GM12878 (cell line): ENCODE data around the gene FARS2. TPM values are rescaled to one million over a fixed set of nuclear protein-coding genes. Genes with fewer than 3 reads are reported as not detected.

Source experiments
- ATAC-seq: fragments of 200-7000 bp; cut with Tn5 transposase; 3 replicates; pipeline ENCODE4 v1.9.1; 2020; ENCODE audit warnings: mild to moderate bottlenecking, moderate library complexity
- BruUV-seq: library from RNA; stranded (reverse); fragments of 400-500 nt; replicated peaks from 2 replicates; lab custom pipeline; 2021; lab: Mats Ljungman, UMichigan
- CTCF ChIA-PET: fragments of 300-600 bp; sonication (Branson Sonifier 250); formaldehyde crosslinking; extraction: SDS; loops from one replicate; lab custom pipeline; 2021; ENCODE audit warnings: inconsistent platforms; lab: Yijun Ruan, JAX
- POLR2A ChIA-PET: fragments of 350-600 bp; formaldehyde crosslinking; extraction: SDS; loops from one replicate; lab custom pipeline; 2021; ENCODE audit warnings: inconsistent platforms; lab: Charles Lee
- RAD21 ChIA-PET: fragments of 300-600 bp; sonication (Branson Sonifier 250); formaldehyde crosslinking; loops from one replicate; lab custom pipeline; 2023; ENCODE audit warnings: antibody characterized with exemption; ENCODE audit not compliant: unreplicated experiment; lab: Charles Lee
- SMC1A ChIA-PET: fragments of 300-600 bp; sonication (Branson Sonifier 250); formaldehyde crosslinking; loops from one replicate; lab custom pipeline; 2023; ENCODE audit not compliant: unreplicated experiment, uncharacterized antibody; lab: Charles Lee
- DNase-seq: peaks from one replicate; pipeline ENCODE4 v3.0.0-alpha.2; 2011; ENCODE audit warnings: low read depth, low spot score
- FAIRE-seq: peaks from 3 replicates; lab custom pipeline; 2011; peaks lifted over from hg19 to GRCh38; lab: Jason Lieb, UNC
- H2AFZ ChIP-seq: 2 replicates; pipeline ENCODE4 v1.6.0; 2011; ENCODE audit warnings: low read depth, low read length, control low read depth; ENCODE audit not compliant: control insufficient read depth
- H3K27ac ChIP-seq: 2 replicates; pipeline ENCODE4 v1.5.1; 2011; ENCODE audit warnings: control low read depth; ENCODE audit not compliant: control insufficient read depth, insufficient read depth
- H3K27me3 ChIP-seq, 2 experiments: replicated peaks in 1 of 2; 2 replicates each; pipeline versions ENCODE4 v1.6.0 to v1.6.1; 2011; ENCODE audit warnings: low read length in 1 of 2; ENCODE audit not compliant: control insufficient read depth in 2 of 2, insufficient read depth in 2 of 2
- H3K36me3 ChIP-seq, 2 experiments: 2 replicates each; pipeline ENCODE4 v1.5.1; 2011; ENCODE audit warnings: low read length in 1 of 2; ENCODE audit not compliant: control insufficient read depth in 2 of 2, insufficient read depth in 2 of 2
- H3K4me1 ChIP-seq: 2 replicates; pipeline ENCODE4 v1.6.1; 2011; ENCODE audit warnings: mild to moderate bottlenecking, low read length, moderate library complexity, mixed read lengths; ENCODE audit not compliant: control insufficient read depth, insufficient read depth
- H3K4me2 ChIP-seq: 2 replicates; pipeline ENCODE4 v1.6.0; 2011; ENCODE audit warnings: control low read depth; ENCODE audit not compliant: control insufficient read depth, insufficient read depth
- H3K4me3 ChIP-seq: fragments of 200-600 bp; sonication (generic); 2 replicates; pipeline ENCODE4 v1.5.1; 2016
- H3K79me2 ChIP-seq: 2 replicates; pipeline ENCODE4 v1.6.0; 2011; ENCODE audit warnings: low read length; ENCODE audit not compliant: control insufficient read depth, insufficient read depth
- H3K9ac ChIP-seq: 2 replicates; pipeline ENCODE4 v1.8.0; 2011; ENCODE audit warnings: low read length, control low read depth, mixed read lengths; ENCODE audit not compliant: control insufficient read depth, insufficient read depth
- H3K9me3 ChIP-seq: replicated peaks from 3 replicates; pipeline ENCODE4 v1.5.1; 2011; ENCODE audit warnings: mild to moderate bottlenecking, low read length; ENCODE audit not compliant: control insufficient read depth, insufficient read depth
- H4K20me1 ChIP-seq: 2 replicates; pipeline ENCODE4 v1.6.0; 2011; ENCODE audit not compliant: control insufficient read depth, insufficient read depth
- ATF7 ChIP-seq: fragments of 450-650 bp; IDR thresholded peaks from 2 replicates; pipeline ENCODE4 v1.6.1; 2016; ENCODE audit warnings: low read depth, mild to moderate bottlenecking
- CBX3 ChIP-seq: fragments of 200-600 bp; sonication (generic); IDR thresholded peaks from 2 replicates; pipeline ENCODE4 v1.6.1; 2016; ENCODE audit warnings: low read depth, borderline replicate concordance
- CHD2 ChIP-seq: IDR thresholded peaks from 2 replicates; pipeline ENCODE4 v1.6.1; 2011; ENCODE audit warnings: low read depth, low read length, improper control_type of control experiment, borderline replicate concordance
- EGR1 ChIP-seq, 2 experiments: IDR thresholded peaks; 1 replicate in 1 of 2; 2 replicates in 1 of 2; pipeline ENCODE4 v1.6.1; 2011 to 2012; ENCODE audit warnings: low read depth in 2 of 2, low read length in 2 of 2, borderline replicate concordance in 1 of 2, mild to moderate bottlenecking in 1 of 2, moderate library complexity in 1 of 2
- EZH2 ChIP-seq: IDR thresholded peaks from 2 replicates; pipeline ENCODE4 v1.6.1; 2012; ENCODE audit warnings: low read depth, mild to moderate bottlenecking, control low read depth, inconsistent platforms, low read length, borderline replicate concordance; ENCODE audit not compliant: control insufficient read depth
- HCFC1 ChIP-seq: fragments of 150-350 bp; IDR thresholded peaks from 2 replicates; pipeline ENCODE4 v1.6.1; 2014; ENCODE audit warnings: low read length
- HDAC2 ChIP-seq: fragments of 200-600 bp; sonication (generic); IDR thresholded peaks from 2 replicates; pipeline ENCODE4 v1.6.1; 2017
- IRF3 ChIP-seq: fragments of 450-650 bp; IDR thresholded peaks from 2 replicates; pipeline ENCODE4 v1.6.1; 2014; ENCODE audit warnings: mild to moderate bottlenecking
- IRF4 ChIP-seq: IDR thresholded peaks from 2 replicates; pipeline ENCODE4 v1.6.1; 2011; ENCODE audit warnings: low read depth, low read length
- SIX5 ChIP-seq: IDR thresholded peaks from 2 replicates; pipeline ENCODE4 v1.6.1; 2011; ENCODE audit warnings: mild to moderate bottlenecking, low read depth, low read length, moderate library complexity; ENCODE audit not compliant: severe bottlenecking
- SRF ChIP-seq, 2 experiments: IDR thresholded peaks; 2 replicates each; pipeline ENCODE4 v1.6.1; 2011; ENCODE audit warnings: low read depth in 2 of 2, low read length in 2 of 2, mild to moderate bottlenecking in 1 of 2, moderate library complexity in 1 of 2
- TBL1XR1 ChIP-seq: IDR thresholded peaks from 2 replicates; pipeline ENCODE4 v1.6.1; 2012; ENCODE audit warnings: low read depth, low read length, improper control_type of control experiment
- USF1 ChIP-seq: IDR thresholded peaks from 2 replicates; pipeline ENCODE4 v1.6.1; 2011; ENCODE audit warnings: borderline replicate concordance, low read depth, mild to moderate bottlenecking, moderate library complexity, mixed read lengths, low read length; ENCODE audit not compliant: insufficient read depth; ENCODE audit errors: extremely low read length
- ZNF592 ChIP-seq: fragments of 450-650 bp; IDR thresholded peaks from 2 replicates; pipeline ENCODE4 v1.6.1; 2017; ENCODE audit warnings: mild to moderate bottlenecking, moderate library complexity
- WGBS: methylation state at CpG from one replicate; pipeline ENCODE4 v1.1.6; 2016; ENCODE audit warnings: low lambda C conversion rate; ENCODE audit not compliant: insufficient replicate concordance, insufficient coverage; ENCODE audit errors: missing lambda C conversion rate; 5-methylcytosine and 5-hydroxymethylcytosine counted together
- in situ Hi-C: fragments of 300-500 bp; cut with MboI; formaldehyde crosslinking; loops from 9 replicates; pipeline ENCODE4 v1.14.3; 2018; ENCODE audit warnings: mixed read lengths
- intact Hi-C: fragments of 100-400 bp; cut with micrococcal nuclease; formaldehyde crosslinking; loops from one replicate; pipeline ENCODE4 v1.14.2; 2022; ENCODE audit not compliant: unreplicated experiment
- polyA plus RNA-seq, 11 experiments: library from polyadenylated mRNA; depleted of rRNA in 4 of 11; unstranded in 6 of 11; stranded (reverse) in 5 of 11; fragments of >200 nt; fragmentation: Nextera tagmentation in 4 of 11; fragmentation: Illumina TruSeq in 1 of 11; extraction: Ambion mirVana in 4 of 11; extraction: Trizol in 1 of 11; gene quantifications; 1 replicate in 1 of 11; 2 replicates in 10 of 11; pipeline versions ENCODE4 v1.2.1 to v1.2.3, GENCODE V29; 2011 to 2016; ENCODE audit warnings: inconsistent platforms in 2 of 11, missing spikeins in 2 of 11, low read depth in 1 of 11
- total RNA-seq, 4 experiments: library from RNA; depleted of rRNA in 3 of 4; stranded (reverse); fragments of >200 nt in 3 of 4; fragmentation: Illumina TruSeq in 1 of 4; extraction: Trizol in 1 of 4; gene quantifications; 2 replicates each; pipeline versions ENCODE4 v1.2.1 to v1.2.3, GENCODE V29; 2013 to 2021

FARS2 gene
- total and polyA plus RNA-seq, 10 of the 15 experiments (the other 5 are each of a cell fraction or from before 2014, with no cell fraction given), result 16.8 to 46.7 (median 25.6) TPM

GRCh38 chr6:5749016-5749650 is 487.8 kb downstream of the FARS2 start:
- ChIA-PET SMC1A (no interaction called here), RAD21 (no interaction called here), POLR2A (no interaction called here), CTCF (no interaction called here)
- no peaks in the 10 kb centered on the region for H4K20me1 ChIP-seq
- WGBS, result 98% methylated on average over 6 of the region's 6 CpGs
- no peaks in the 10 kb centered on the region for H3K27me3 ChIP-seq
- no peak overlapping the region for H3K4me2 ChIP-seq
- in situ Hi-C loops, result no loop called here
- intact Hi-C loops, result no loop called here
- H3K9me3 ChIP-seq, result no peaks in the 10 kb centered on the region; the same call in 2 of the 3 replicates
- H3K9ac ChIP-seq, result no peak overlapping the region
- no TSS peak for BruUV-seq
- no peak overlapping the region for H3K27ac ChIP-seq
- no peaks in the 10 kb centered on the region for H3K79me2 ChIP-seq
- no peaks in the 10 kb centered on the region for H3K36me3 ChIP-seq
- H3K4me1 ChIP-seq, result no peaks in the 10 kb centered on the region
- TF ChIP-seq ZNF592 (no peak), HDAC2 (no peak), IRF4 (no peak), SIX5 (no peak), EGR1 (IDR thresholded peaks at IDR 0.05; ENCODE audit: borderline replicate concordance in 1 of 2, low read depth in 2 of 2, low read length in 2 of 2) (no peak), USF1 (no peak), HCFC1 (no peak), CHD2 (no peak), EZH2 (no peak), ATF7 (no peak), CBX3 (no peak), TBL1XR1 (no peak), SRF (IDR thresholded peaks at IDR 0.05; ENCODE audit: low read depth in 2 of 2, low read length in 2 of 2) (no peak), IRF3 (no peak)
- H2AFZ ChIP-seq, result no peak overlapping the region
- DNase-seq (no peak), ATAC-seq (no peak), FAIRE-seq (no peak)
- no peak overlapping the region for H3K4me3 ChIP-seq
